ENCODE measurements around the gene SLC1A3. TPM values are rescaled to one million over a fixed set of nuclear protein-coding genes. Genes with fewer than 3 reads are reported as not detected.
A peak's percentile ranks its signal among the peaks of the same experiment; 100 is the strongest.

The SLC1A3 gene
- total RNA-seq, 1 experiment from 2014 or later, result 18.6 TPM

GRCh38 chr5:36619012-36619635 is 12.7 kb downstream of the SLC1A3 start:
- no peaks in the 10 kb centered on the region; the same call in 1 of the 2 replicates for H3K27me3 Mint-ChIP-seq (ENCODE audit: low read depth)
- H3K27ac ChIP-seq (ENCODE audit: insufficient read length, low read depth, low read length), result peak overlapping the region; percentile 81
- H3K36me3 Mint-ChIP-seq (ENCODE audit: insufficient read depth in 1 of 3, low read depth in 3 of 3), result peaks cover 0 to 9% (median 0%) of the 10 kb centered on the region in 3 experiments; a peak in 2 of 7 replicates
- no peak overlapping the region for H2BK20ac ChIP-seq (ENCODE audit: low read depth, low read length, poor library complexity, severe bottlenecking)
- H4K91ac ChIP-seq (ENCODE audit: insufficient read length, low read depth, low read length), result no peak overlapping the region
- H3K18ac ChIP-seq (ENCODE audit: insufficient read length, low read depth, low read length), result peak overlapping the region; percentile 33
- no peak overlapping the region for H3K23ac ChIP-seq (ENCODE audit: insufficient read length, low read depth, low read length)
- peak; percentile 91 for DNase-seq
- no peak overlapping the region for H3K56ac ChIP-seq (ENCODE audit: insufficient read length, low read depth, low read length)
- H3K4me1 ChIP-seq (ENCODE audit: insufficient read depth, low read length), result peaks cover 14% of the 10 kb centered on the region; the same call in 1 of the 2 replicates
- H3K79me1 ChIP-seq (ENCODE audit: insufficient read depth, low read depth, low read length, poor library complexity, severe bottlenecking), result no peaks in the 10 kb centered on the region
- H3K4me3 Mint-ChIP-seq, result peak overlapping the region in 1 of 2 experiments; percentile 47; a peak in 1 of 5 replicates
- no peak overlapping the region for H2BK5ac ChIP-seq (ENCODE audit: insufficient read length, low read length)
- no peaks in the 10 kb centered on the region for H3K9me3 ChIP-seq (ENCODE audit: control insufficient read depth, low read depth, low read length)
- no peak overlapping the region for H4K5ac ChIP-seq (ENCODE audit: insufficient read length, low read depth, low read length)
- no peaks in the 10 kb centered on the region for H4K20me1 ChIP-seq (ENCODE audit: control insufficient read depth, insufficient read depth, insufficient read length)
- peak overlapping the region; percentile 87 to 97 (median 94) for H3K27ac Mint-ChIP-seq
- H3K9me3 Mint-ChIP-seq, result no peaks in the 10 kb centered on the region; a peak in 1 of 5 replicates
- H3K4me1 Mint-ChIP-seq, result peaks cover 34 to 54% of the 10 kb centered on the region in 2 experiments
- H2AFZ ChIP-seq (ENCODE audit: low read length), result no peak overlapping the region
- H3K4me2 ChIP-seq (ENCODE audit: insufficient read depth, insufficient read length, low read length), result no peak overlapping the region
- no peak overlapping the region for H3K14ac ChIP-seq (ENCODE audit: insufficient read depth, low read length)
- no peaks in the 10 kb centered on the region for H3K27me3 ChIP-seq (ENCODE audit: insufficient read depth, low read length)
- no peak for TF ChIP-seq CTCF (conservative IDR thresholded peaks at IDR 0.05)
- no peak overlapping the region for H2BK15ac ChIP-seq (ENCODE audit: low read depth, low read length)
- no CpG with 5 or more reads among the region's 8 CpGs for WGBS (ENCODE audit: extremely low coverage, insufficient read length, low lambda C conversion rate)
- no peak overlapping the region for H2BK120ac ChIP-seq (ENCODE audit: low read depth, low read length, poor library complexity, severe bottlenecking)
- no peak overlapping the region for H2AK5ac ChIP-seq (ENCODE audit: insufficient read length, low read length)
- H3K23me2 ChIP-seq (ENCODE audit: insufficient read length, low read depth, low read length, poor library complexity, severe bottlenecking), result no peaks in the 10 kb centered on the region
- H3T11ph ChIP-seq (ENCODE audit: low read length), result no peak overlapping the region
- H3K9ac ChIP-seq (ENCODE audit: extremely low read depth, insufficient read length, low read length), result no peak overlapping the region
- H4K8ac ChIP-seq (replicated peaks; ENCODE audit: insufficient read length, low read depth, low read length), result no peak overlapping the region
- no peaks in the 10 kb centered on the region for H3K79me2 ChIP-seq (ENCODE audit: insufficient read depth, low read length)
- H3K4ac ChIP-seq (ENCODE audit: low read depth, low read length), result no peak overlapping the region
- H2BK12ac ChIP-seq (ENCODE audit: insufficient read length, low read depth, low read length), result no peak overlapping the region

Measured in H9 (cell line).